Keratinocyte (primary cell): ENCODE measurements around the gene STX8. TPM values are rescaled to one million over a fixed set of nuclear protein-coding genes. Genes with fewer than 3 reads are reported as not detected.

Experiments used
- DNase-seq: peaks from one replicate; pipeline ENCODE4 v3.0.0-alpha.2; 2011; ENCODE audit warnings: low read depth, missing footprints, low spot score
- FAIRE-seq: peaks from 2 replicates; lab custom pipeline; 2011; peaks lifted over from hg19 to GRCh38; lab: Jason Lieb, UNC
- H2AFZ ChIP-seq: 2 replicates; pipeline ENCODE4 v1.6.0; 2012; ENCODE audit warnings: low read length, control low read depth, inconsistent platforms; ENCODE audit not compliant: control insufficient read depth
- H3K27ac ChIP-seq: 2 replicates; pipeline ENCODE4 v1.5.1; 2011; ENCODE audit warnings: low read length; ENCODE audit not compliant: control insufficient read depth, insufficient read depth
- H3K27me3 ChIP-seq: 3 replicates; pipeline ENCODE4 v1.6.0; 2011; ENCODE audit warnings: low read length; ENCODE audit not compliant: control insufficient read depth, insufficient read depth; ENCODE audit errors: extremely low read depth
- H3K36me3 ChIP-seq, 2 experiments: 2 replicates in 1 of 2; 3 replicates in 1 of 2; pipeline ENCODE4 v1.5.1; 2011; ENCODE audit warnings: low read length in 2 of 2, mild to moderate bottlenecking in 1 of 2; ENCODE audit not compliant: control insufficient read depth in 2 of 2, insufficient read depth in 2 of 2; ENCODE audit errors: extremely low read depth in 1 of 2
- H3K4me1 ChIP-seq: 3 replicates; pipeline ENCODE4 v1.5.1; 2011; ENCODE audit warnings: low read length; ENCODE audit not compliant: control insufficient read depth, insufficient read depth; ENCODE audit errors: extremely low read depth
- H3K4me2 ChIP-seq: 3 replicates; pipeline ENCODE4 v1.6.0; 2011; ENCODE audit warnings: low read depth, low read length; ENCODE audit not compliant: control insufficient read depth, insufficient read depth; ENCODE audit errors: extremely low read depth
- H3K4me3 ChIP-seq, 3 experiments: fragments of 200-600 bp in 1 of 3; sonication (generic) in 1 of 3; 2 replicates in 2 of 3; 3 replicates in 1 of 3; pipeline ENCODE4 v1.5.1; 2011 to 2016; ENCODE audit warnings: low read length in 3 of 3, mild to moderate bottlenecking in 3 of 3, control low read depth in 2 of 3, inconsistent platforms in 1 of 3, low read depth in 1 of 3, mixed read lengths in 1 of 3, mixed run types in 1 of 3, moderate library complexity in 1 of 3; ENCODE audit not compliant: control insufficient read depth in 2 of 3, insufficient read depth in 2 of 3; ENCODE audit errors: extremely low read depth in 1 of 3
- H3K79me2 ChIP-seq: 2 replicates; pipeline ENCODE4 v1.6.0; 2012; ENCODE audit warnings: low read length; ENCODE audit not compliant: control insufficient read depth, insufficient read depth
- H3K9ac ChIP-seq: 3 replicates; pipeline ENCODE4 v1.6.0; 2011; ENCODE audit warnings: low read length; ENCODE audit not compliant: control insufficient read depth, insufficient read depth; ENCODE audit errors: extremely low read depth
- H3K9me1 ChIP-seq: 3 replicates; pipeline ENCODE4 v1.6.0; 2011; ENCODE audit warnings: low read length; ENCODE audit not compliant: control insufficient read depth, insufficient read depth; ENCODE audit errors: extremely low read depth
- H3K9me3 ChIP-seq: 2 replicates; pipeline ENCODE4 v1.5.1; 2012; ENCODE audit warnings: low read depth, low read length; ENCODE audit not compliant: control insufficient read depth
- H4K20me1 ChIP-seq: 3 replicates; pipeline ENCODE4 v1.6.0; 2011; ENCODE audit warnings: low read length; ENCODE audit not compliant: control insufficient read depth, insufficient read depth; ENCODE audit errors: extremely low read depth
- CTCF ChIP-seq, 3 experiments: IDR thresholded peaks in 1 of 3; conservative IDR thresholded peaks in 1 of 3; optimal IDR thresholded peaks in 1 of 3; 2 replicates in 2 of 3; 3 replicates in 1 of 3; pipeline versions ENCODE3 to v1.5.1; 2011; ENCODE audit warnings: low read length in 3 of 3, mild to moderate bottlenecking in 3 of 3, moderate library complexity in 2 of 3, control low read depth in 1 of 3, inconsistent platforms in 1 of 3; ENCODE audit not compliant: insufficient read depth in 2 of 3; ENCODE audit errors: extremely low read depth in 1 of 3
- EZH2 ChIP-seq: IDR thresholded peaks from one replicate; pipeline ENCODE4 v1.6.1; 2012; ENCODE audit warnings: inconsistent platforms, mild to moderate bottlenecking, low read length, moderate library complexity
- dilution Hi-C: fragments of 300-500 bp; cut with MboI; formaldehyde crosslinking; loops from one replicate; pipeline ENCODE4 v1.7.0; 2020; ENCODE audit warnings: low sequenced_read_pairs; ENCODE audit not compliant: extremely low pct_ligation_motif_present
- polyA plus RNA-seq, 5 experiments: library from polyadenylated mRNA; depleted of rRNA in 3 of 5; stranded (reverse) in 3 of 5; stranded (forward) in 1 of 5; unstranded in 1 of 5; fragments of >200 nt; gene quantifications; 1 replicate in 1 of 5; 2 replicates in 3 of 5; 3 replicates in 1 of 5; pipeline versions ENCODE4 v1.2.1 to v1.2.3, GENCODE V29; 2011 to 2012; ENCODE audit warnings: missing spikeins in 2 of 5, low read depth in 1 of 5, low replicate concordance in 1 of 5

STX8 gene
- polyA plus RNA-seq, 1 donor (not counting 4 experiments of a cell fraction or from before 2014, with no cell fraction given): 90.3 TPM

- Histone ChIP-seq H3K9me1 (no peaks in the 10 kb centered on the region), H3K9me3 (no peaks in the 10 kb centered on the region), H3K4me2 (no peak overlapping the region), H3K9ac (no peak overlapping the region), H3K36me3 (no peaks in the 10 kb centered on the region), H3K27ac (no peak overlapping the region), H3K4me1 (no peaks in the 10 kb centered on the region), H3K79me2 (no peaks in the 10 kb centered on the region), H2AFZ (no peak overlapping the region), H3K4me3 (no peak overlapping the region), H3K27me3 (no peaks in the 10 kb centered on the region), H4K20me1 (no peaks in the 10 kb centered on the region)
- no peak for TF ChIP-seq EZH2
- TF ChIP-seq CTCF (optimal IDR thresholded peaks at IDR 0.05 in 1 of 3, IDR thresholded peaks at IDR 0.05 in 1 of 3, conservative IDR thresholded peaks at IDR 0.05 in 1 of 3; ENCODE audit: extremely low read depth in 1 of 3, insufficient read depth in 2 of 3, low read length in 3 of 3): no peak
- dilution Hi-C loops: no loop called here
- FAIRE-seq: no peak
- no peak for DNase-seq
These were observed 244.9 kb downstream of the STX8 start for GRCh38 chr17:9330611-9331271.

DNA sequence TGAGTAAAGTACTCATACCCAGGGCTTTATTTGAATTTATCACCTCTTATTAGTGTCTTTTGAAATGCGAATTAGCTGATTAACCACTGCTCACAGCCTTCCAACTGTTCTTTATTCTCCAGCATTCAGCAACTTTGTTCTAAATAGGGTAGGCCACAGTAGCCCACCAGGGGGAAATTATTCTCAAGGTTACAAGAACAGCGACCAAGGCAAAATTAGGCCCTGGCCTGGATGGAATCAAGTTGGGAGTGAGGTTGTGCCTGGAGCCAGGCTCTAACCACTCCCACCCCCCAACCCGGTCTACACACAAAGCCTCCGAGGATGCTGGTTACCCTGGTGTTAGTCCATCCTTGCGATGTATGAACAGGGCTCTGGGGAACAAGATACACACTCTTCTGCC is 245.5 kb downstream of the STX8 start:
- FAIRE-seq (no peak), DNase-seq (no peak)
- Histone ChIP-seq H3K4me1 (no peaks in the 10 kb centered on the region), H3K9me1 (no peaks in the 10 kb centered on the region), H2AFZ (no peak overlapping the region), H3K9me3 (no peaks in the 10 kb centered on the region), H3K27me3 (no peaks in the 10 kb centered on the region), H3K9ac (no peak overlapping the region), H3K4me3 (no peak overlapping the region), H3K4me2 (no peak overlapping the region), H4K20me1 (no peaks in the 10 kb centered on the region), H3K79me2 (no peaks in the 10 kb centered on the region), H3K36me3 (no peaks in the 10 kb centered on the region), H3K27ac (no peak overlapping the region)
- dilution Hi-C loops: no loop called here
- TF ChIP-seq EZH2 (no peak), CTCF (optimal IDR thresholded peaks at IDR 0.05 in 1 of 3, IDR thresholded peaks at IDR 0.05 in 1 of 3, conservative IDR thresholded peaks at IDR 0.05 in 1 of 3; ENCODE audit: extremely low read depth in 1 of 3, insufficient read depth in 2 of 3, low read length in 3 of 3) (no peak)
